SU-DHL-6 (cell line): ENCODE results near the gene ADARB2.

Experiments
- H2AFZ ChIP-seq: fragments of 200-600 bp; sonication (generic); 2 replicates; pipeline ENCODE4 v1.6.1; 2014; ENCODE audit warnings: low read depth, mild to moderate bottlenecking, moderate library complexity, mixed read lengths, antibody characterized with exemption, low read length; ENCODE audit not compliant: severe bottlenecking
- H3F3A ChIP-seq: fragments of 200-600 bp; shearing (Covaris generic); 2 replicates; pipeline ENCODE4 v1.6.0; 2016; ENCODE audit warnings: antibody characterized with exemption, mild to moderate bottlenecking; ENCODE audit not compliant: insufficient read depth
- H3K27ac ChIP-seq: fragments of 200-600 bp; sonication (generic); 2 replicates; pipeline ENCODE4 v1.5.1; 2016; ENCODE audit warnings: low read depth, mild to moderate bottlenecking, low read length, moderate library complexity, mixed read lengths
- H3K27me3 ChIP-seq: fragments of 200-600 bp; sonication (generic), shearing (Covaris generic); 2 replicates; pipeline ENCODE4 v1.6.0; 2014; ENCODE audit warnings: mild to moderate bottlenecking, low read length
- H3K36me3 ChIP-seq: fragments of 200-600 bp; sonication (generic); 2 replicates; pipeline ENCODE4 v1.6.1; 2014; ENCODE audit warnings: mild to moderate bottlenecking, low read length, mixed read lengths
- H3K4me2 ChIP-seq: fragments of 300-600, 200-600 bp; shearing (Covaris generic), sonication (generic); 2 replicates; pipeline ENCODE4 v1.6.0; 2014; ENCODE audit warnings: low read length, low read depth, mild to moderate bottlenecking; ENCODE audit not compliant: poor library complexity, severe bottlenecking
- H3K4me3 ChIP-seq: fragments of 200-600 bp; sonication (generic); 2 replicates; pipeline ENCODE4 v1.5.1; 2014; ENCODE audit warnings: antibody characterized with exemption, low read length, mild to moderate bottlenecking, mixed read lengths; ENCODE audit not compliant: insufficient read depth, poor library complexity, severe bottlenecking
- H3K79me2 ChIP-seq: fragments of 200-600 bp; sonication (generic); 2 replicates; pipeline ENCODE4 v1.6.1; 2014; ENCODE audit warnings: mild to moderate bottlenecking, low read length, moderate library complexity; ENCODE audit not compliant: insufficient read depth
- H3K9ac ChIP-seq: fragments of 200-600 bp; sonication (generic); 2 replicates; pipeline ENCODE4 v1.7.0; 2014; ENCODE audit warnings: mild to moderate bottlenecking, low read length
- H3K9me2 ChIP-seq: fragments of 200-600 bp; sonication (generic); replicated peaks from 2 replicates; pipeline ENCODE4 v1.6.1; 2014; ENCODE audit warnings: low read length; ENCODE audit not compliant: insufficient read depth
- H3K9me3 ChIP-seq: fragments of 200-600 bp; sonication (generic); 2 replicates; pipeline ENCODE4 v1.6.1; 2014; ENCODE audit warnings: low read length, mixed read lengths; ENCODE audit not compliant: insufficient read depth
- H4K20me1 ChIP-seq: fragments of 200-600 bp; sonication (generic); 2 replicates; pipeline ENCODE4 v1.6.1; 2014; ENCODE audit warnings: low read depth, mild to moderate bottlenecking, antibody characterized with exemption, low read length, moderate library complexity, mixed read lengths
- CTCF ChIP-seq: fragments of 200-600 bp; sonication (generic); IDR thresholded peaks from one replicate; pipeline ENCODE4 v1.5.1; 2017; ENCODE audit warnings: antibody characterized with exemption, mild to moderate bottlenecking, low read length, moderate library complexity; ENCODE audit not compliant: insufficient read depth, poor library complexity, severe bottlenecking
- EZH2phosphoT487 ChIP-seq: fragments of 200-600 bp; sonication (generic), shearing (Covaris generic); conservative IDR thresholded peaks from 2 replicates; pipeline ENCODE4 v1.6.1; 2018; ENCODE audit warnings: mild to moderate bottlenecking, antibody characterized with exemption, low read length, moderate library complexity, mixed read lengths

The ADARB2 gene

GRCh38 chr10:1402016-1402770, 335.1 kb downstream of the ADARB2 start:
- H3K9me3 ChIP-seq, result no peaks in the 10 kb centered on the region
- TF ChIP-seq EZH2phosphoT487 (no peak), CTCF (no peak)
- no peaks in the 10 kb centered on the region for H3K9me2 ChIP-seq
- no peaks in the 10 kb centered on the region for H3K27me3 ChIP-seq
- no peak overlapping the region for H3K4me3 ChIP-seq
- H2AFZ ChIP-seq, result no peak overlapping the region
- no peaks in the 10 kb centered on the region for H3F3A ChIP-seq
- H3K4me2 ChIP-seq, result no peak overlapping the region
- no peaks in the 10 kb centered on the region for H3K36me3 ChIP-seq
- H3K27ac ChIP-seq, result no peak overlapping the region
- no peaks in the 10 kb centered on the region for H4K20me1 ChIP-seq
- no peaks in the 10 kb centered on the region for H3K79me2 ChIP-seq
- no peak overlapping the region for H3K9ac ChIP-seq

GRCh38 chr10:1401071-1401965, 336.0 kb downstream of the ADARB2 start:
- no peaks in the 10 kb centered on the region for H3K79me2 ChIP-seq
- H2AFZ ChIP-seq, result no peak overlapping the region
- H3K9ac ChIP-seq, result no peak overlapping the region
- no peaks in the 10 kb centered on the region for H3K9me3 ChIP-seq
- H3K9me2 ChIP-seq, result no peaks in the 10 kb centered on the region
- TF ChIP-seq EZH2phosphoT487 (no peak), CTCF (no peak)
- no peak overlapping the region for H3K4me2 ChIP-seq
- H3K36me3 ChIP-seq, result no peaks in the 10 kb centered on the region
- no peak overlapping the region for H3K4me3 ChIP-seq
- H4K20me1 ChIP-seq, result no peaks in the 10 kb centered on the region
- no peaks in the 10 kb centered on the region for H3K27me3 ChIP-seq
- no peaks in the 10 kb centered on the region for H3F3A ChIP-seq
- H3K27ac ChIP-seq, result no peak overlapping the region

GRCh38 chr10:1400101-1401070, 336.9 kb downstream of the ADARB2 start:
- Histone ChIP-seq H3K4me2 (no peak overlapping the region), H3K79me2 (no peaks in the 10 kb centered on the region), H3F3A (no peaks in the 10 kb centered on the region), H3K9me2 (no peaks in the 10 kb centered on the region), H3K36me3 (no peaks in the 10 kb centered on the region), H3K27me3 (no peaks in the 10 kb centered on the region), H3K4me3 (no peak overlapping the region), H2AFZ (no peak overlapping the region), H3K9me3 (no peaks in the 10 kb centered on the region), H3K27ac (no peak overlapping the region), H3K9ac (no peak overlapping the region), H4K20me1 (no peaks in the 10 kb centered on the region)
- TF ChIP-seq EZH2phosphoT487, result no peak
- TF ChIP-seq CTCF, result no peak
